OCI-LY1 (cell line): ENCODE measurements around the gene TEX30.

ENCODE experiments used
- H2AFZ ChIP-seq: fragments of 200-600 bp; sonication (generic), shearing (Covaris generic); 2 replicates; pipeline ENCODE4 v1.6.0; 2014; ENCODE audit warnings: antibody characterized with exemption, mild to moderate bottlenecking, low read length
- H3F3A ChIP-seq: fragments of 200-600 bp; sonication (generic), shearing (Covaris generic); 2 replicates; pipeline ENCODE4 v1.6.0; 2014; ENCODE audit warnings: mild to moderate bottlenecking, antibody characterized with exemption, low read length, moderate library complexity; ENCODE audit not compliant: insufficient read depth
- H3K27ac ChIP-seq: fragments of 200-600 bp; sonication (generic); 2 replicates; pipeline ENCODE4 v1.5.1; 2014; ENCODE audit warnings: low read length, mixed run types, mild to moderate bottlenecking, low read depth; ENCODE audit not compliant: poor library complexity, severe bottlenecking
- H3K27me3 ChIP-seq: fragments of 200-600 bp; sonication (generic); 2 replicates; pipeline ENCODE4 v1.6.0; 2014; ENCODE audit warnings: antibody characterized with exemption, mild to moderate bottlenecking, low read length, moderate library complexity; ENCODE audit not compliant: insufficient read depth
- H3K36me3 ChIP-seq: fragments of 200-600 bp; sonication (generic); 2 replicates; pipeline ENCODE4 v1.6.1; 2014; ENCODE audit warnings: mild to moderate bottlenecking, antibody characterized with exemption, low read length, moderate library complexity, mixed read lengths; ENCODE audit not compliant: insufficient read depth
- H3K4me1 ChIP-seq: fragments of 200-600 bp; sonication (generic); 2 replicates; pipeline ENCODE4 v1.5.1; 2014; ENCODE audit warnings: mild to moderate bottlenecking, low read length, moderate library complexity; ENCODE audit not compliant: insufficient read depth, severe bottlenecking
- H3K4me2 ChIP-seq: fragments of 200-600 bp; sonication (generic), shearing (Covaris generic); 2 replicates; pipeline ENCODE4 v1.6.1; 2014; ENCODE audit warnings: low read length
- H3K4me3 ChIP-seq: fragments of 200-600 bp; sonication (generic); 2 replicates; pipeline ENCODE4 v1.5.1; 2014; ENCODE audit warnings: low read length, low read depth, mild to moderate bottlenecking, mixed read lengths; ENCODE audit not compliant: poor library complexity, severe bottlenecking
- H3K79me2 ChIP-seq: fragments of 200-600 bp; shearing (Covaris generic); 2 replicates; pipeline ENCODE4 v1.6.1; 2016; ENCODE audit warnings: mixed run types, low read length, mixed read lengths; ENCODE audit not compliant: insufficient read depth
- H3K9ac ChIP-seq: fragments of 200-600 bp; sonication (generic), shearing (Covaris generic); 2 replicates; pipeline ENCODE4 v1.6.1; 2014; ENCODE audit warnings: mild to moderate bottlenecking, low read length, mixed read lengths
- H3K9me2 ChIP-seq: fragments of 200-600 bp; sonication (generic), shearing (Covaris generic); 2 replicates; pipeline ENCODE4 v1.6.1; 2014; ENCODE audit warnings: low read depth, mild to moderate bottlenecking, low read length, mixed read lengths
- H3K9me3 ChIP-seq: fragments of 200-600 bp; shearing (Covaris generic); 2 replicates; pipeline ENCODE4 v1.6.1; 2014; ENCODE audit warnings: low read length, mixed read lengths
- H4K20me1 ChIP-seq: fragments of 200-600 bp; sonication (generic), shearing (Covaris generic); 2 replicates; pipeline ENCODE4 v1.6.0; 2016; ENCODE audit warnings: mild to moderate bottlenecking, low read length; ENCODE audit not compliant: insufficient read depth
- EZH2 ChIP-seq: fragments of 200-600 bp; sonication (generic), shearing (Covaris generic); IDR thresholded peaks from 2 replicates; pipeline ENCODE4 v1.8.0; 2017; ENCODE audit warnings: borderline replicate concordance, mixed run types, mild to moderate bottlenecking, antibody characterized with exemption, low read length, moderate library complexity, mixed read lengths
- TF ChIP-seq, protein P1 (sequence below): fragments of 200-600 bp; sonication (generic), shearing (Covaris generic); IDR thresholded peaks from 2 replicates; pipeline ENCODE4 v1.5.1; 2017; ENCODE audit warnings: mild to moderate bottlenecking, antibody characterized with exemption, low read length, moderate library complexity, mixed read lengths

Gene TEX30

GRCh38 chr13:102779436-102780159 is 6.0 kb upstream of the TEX30 start:
- H3K4me1 ChIP-seq = no peaks in the 10 kb centered on the region
- no peaks in the 10 kb centered on the region for H3K9me3 ChIP-seq
- no peak overlapping the region for H3K4me2 ChIP-seq
- H3K4me3 ChIP-seq = no peak overlapping the region
- H3K9me2 ChIP-seq = no peaks in the 10 kb centered on the region
- H3K27me3 ChIP-seq = no peaks in the 10 kb centered on the region
- H4K20me1 ChIP-seq = no peaks in the 10 kb centered on the region
- H3K36me3 ChIP-seq = no peaks in the 10 kb centered on the region; the same call in 1 of the 2 replicates
- H3K27ac ChIP-seq = no peak overlapping the region
- no peaks in the 10 kb centered on the region for H3K79me2 ChIP-seq
- no peak overlapping the region for H2AFZ ChIP-seq
- H3F3A ChIP-seq = no peaks in the 10 kb centered on the region
- no peak overlapping the region for H3K9ac ChIP-seq
- TF ChIP-seq, protein P1, sequence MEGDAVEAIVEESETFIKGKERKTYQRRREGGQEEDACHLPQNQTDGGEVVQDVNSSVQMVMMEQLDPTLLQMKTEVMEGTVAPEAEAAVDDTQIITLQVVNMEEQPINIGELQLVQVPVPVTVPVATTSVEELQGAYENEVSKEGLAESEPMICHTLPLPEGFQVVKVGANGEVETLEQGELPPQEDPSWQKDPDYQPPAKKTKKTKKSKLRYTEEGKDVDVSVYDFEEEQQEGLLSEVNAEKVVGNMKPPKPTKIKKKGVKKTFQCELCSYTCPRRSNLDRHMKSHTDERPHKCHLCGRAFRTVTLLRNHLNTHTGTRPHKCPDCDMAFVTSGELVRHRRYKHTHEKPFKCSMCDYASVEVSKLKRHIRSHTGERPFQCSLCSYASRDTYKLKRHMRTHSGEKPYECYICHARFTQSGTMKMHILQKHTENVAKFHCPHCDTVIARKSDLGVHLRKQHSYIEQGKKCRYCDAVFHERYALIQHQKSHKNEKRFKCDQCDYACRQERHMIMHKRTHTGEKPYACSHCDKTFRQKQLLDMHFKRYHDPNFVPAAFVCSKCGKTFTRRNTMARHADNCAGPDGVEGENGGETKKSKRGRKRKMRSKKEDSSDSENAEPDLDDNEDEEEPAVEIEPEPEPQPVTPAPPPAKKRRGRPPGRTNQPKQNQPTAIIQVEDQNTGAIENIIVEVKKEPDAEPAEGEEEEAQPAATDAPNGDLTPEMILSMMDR = no peak
- TF ChIP-seq EZH2 = no peak

GRCh38 chr13:102777736-102778135 is 4.2 kb upstream of the TEX30 start:
- Histone ChIP-seq H3K4me1 (peaks cover 8% of the 10 kb centered on the region), H3K9me2 (no peaks in the 10 kb centered on the region), H3K9me3 (no peaks in the 10 kb centered on the region), H3K36me3 (no peaks in the 10 kb centered on the region; the same call in 1 of the 2 replicates), H2AFZ (no peak overlapping the region), H3K27ac (no peak overlapping the region), H3K4me3 (no peak overlapping the region), H3K4me2 (no peak overlapping the region), H3K9ac (no peak overlapping the region), H3K79me2 (no peaks in the 10 kb centered on the region), H3F3A (no peaks in the 10 kb centered on the region), H4K20me1 (no peaks in the 10 kb centered on the region), H3K27me3 (no peaks in the 10 kb centered on the region)
- no peak for TF ChIP-seq EZH2
- TF ChIP-seq, protein P1 = no peak

DNA sequence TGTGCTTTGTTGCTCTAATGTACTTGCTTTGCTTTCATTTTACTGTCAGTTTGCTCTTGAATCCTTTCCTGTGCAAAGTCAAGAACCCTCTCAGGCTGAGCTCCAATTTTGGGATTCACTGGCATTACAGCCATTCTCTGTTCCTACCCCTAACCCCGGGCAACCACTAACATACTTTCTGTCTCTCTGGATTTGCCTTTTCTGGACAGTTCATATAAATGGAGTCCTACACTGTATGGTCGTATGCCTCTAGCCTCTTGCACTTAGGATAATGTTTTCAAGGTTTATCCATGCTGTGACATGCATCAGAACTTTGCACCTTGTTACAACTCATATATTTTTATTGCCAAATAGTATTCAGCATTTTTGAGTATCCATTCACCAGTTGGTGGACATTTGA is 2.7 kb upstream of the TEX30 start:
- no peaks in the 10 kb centered on the region for H4K20me1 ChIP-seq
- no peaks in the 10 kb centered on the region for H3K9me2 ChIP-seq
- no peaks in the 10 kb centered on the region for H3K36me3 ChIP-seq
- no peak overlapping the region for H3K4me3 ChIP-seq
- TF ChIP-seq, protein P1 = no peak
- TF ChIP-seq EZH2 = no peak
- no peaks in the 10 kb centered on the region for H3K9me3 ChIP-seq
- no peaks in the 10 kb centered on the region for H3K79me2 ChIP-seq
- H3K4me1 ChIP-seq = peaks cover 22% of the 10 kb centered on the region
- H3F3A ChIP-seq = no peaks in the 10 kb centered on the region
- H3K4me2 ChIP-seq = no peak overlapping the region
- no peak overlapping the region for H3K9ac ChIP-seq
- no peaks in the 10 kb centered on the region for H3K27me3 ChIP-seq
- no peak overlapping the region for H2AFZ ChIP-seq
- H3K27ac ChIP-seq = no peak overlapping the region
